Mesothelial cell of epicardium (in vitro differentiated cells): Measurements from ENCODE around the gene FAM186B. TPM values are rescaled to one million over a fixed set of nuclear protein-coding genes. Genes with fewer than 3 reads are reported as not detected.

ENCODE experiments used
- DNase-seq, 2 experiments: peaks; one replicate each; pipeline ENCODE4 v3.0.0; 2021; ENCODE audit warnings: low spot score in 2 of 2; ENCODE audit not compliant: unreplicated experiment in 2 of 2
- H3K27ac Mint-ChIP-seq: 2 replicates; pipeline ENCODE4 v1.8.0; 2021; ENCODE audit warnings: mixed read lengths
- H3K27me3 Mint-ChIP-seq: 2 replicates; pipeline ENCODE4 v1.8.0; 2021; ENCODE audit warnings: low read depth, mixed read lengths
- H3K36me3 Mint-ChIP-seq: 2 replicates; pipeline ENCODE4 v1.8.0; 2021; ENCODE audit warnings: mixed read lengths
- H3K4me1 Mint-ChIP-seq: 2 replicates; pipeline ENCODE4 v1.8.0; 2021; ENCODE audit warnings: mixed read lengths
- H3K4me3 Mint-ChIP-seq: 2 replicates; pipeline ENCODE4 v1.8.0; 2021; ENCODE audit warnings: mild to moderate bottlenecking, moderate library complexity, mixed read lengths
- H3K9me3 Mint-ChIP-seq: 2 replicates; pipeline ENCODE4 v1.8.0; 2021; ENCODE audit warnings: mixed read lengths
- CTCF ChIP-seq: fragments of 200-600 bp; sonication (generic); IDR thresholded peaks from one replicate; pipeline ENCODE4 v1.5.0; 2021; ENCODE audit warnings: antibody characterized with exemption; ENCODE audit not compliant: unreplicated experiment
- total RNA-seq: library from RNA; stranded (reverse); gene quantifications from 3 replicates; pipeline ENCODE4 v1.2.1, GENCODE V29; 2021

Gene FAM186B
- total RNA-seq, 1 donor from 2014 or later, result 0.40 TPM

- no peak overlapping the region for H3K27ac Mint-ChIP-seq
These were observed 46.9 kb downstream of the FAM186B start for GRCh38 chr12:49558526-49558925.

DNA sequence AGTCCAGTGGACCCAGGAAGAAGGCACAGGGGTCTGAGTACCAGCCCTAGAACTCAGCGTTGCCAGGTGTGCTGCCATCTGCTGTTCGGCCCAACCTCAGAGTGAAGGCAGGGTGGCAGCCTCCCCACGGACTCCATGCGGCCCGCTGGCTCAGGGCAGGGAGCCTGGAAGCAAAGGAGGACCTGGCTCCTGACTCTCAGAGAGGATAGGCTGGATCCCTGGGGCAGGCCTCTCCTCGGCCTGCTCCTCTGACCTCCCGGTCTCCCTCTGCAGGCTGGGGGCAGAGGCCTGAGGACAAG, 47.6 kb downstream of the FAM186B start:
- peaks cover 28% of the 10 kb centered on the region for H3K36me3 Mint-ChIP-seq
- no peaks in the 10 kb centered on the region for H3K9me3 Mint-ChIP-seq
- no peaks in the 10 kb centered on the region for H3K27me3 Mint-ChIP-seq
- H3K4me1 Mint-ChIP-seq, result no peaks in the 10 kb centered on the region
- DNase-seq, result no peak
- no peak for TF ChIP-seq CTCF
- no peak overlapping the region for H3K4me3 Mint-ChIP-seq
- no peak overlapping the region for H3K27ac Mint-ChIP-seq

More at GRCh38 chr12:49558526-49558925, 46.9 kb downstream of the FAM186B start:
- Mint-ChIP-seq H3K27me3 (no peaks in the 10 kb centered on the region), H3K4me3 (no peak overlapping the region), H3K9me3 (no peaks in the 10 kb centered on the region), H3K4me1 (no peaks in the 10 kb centered on the region), H3K36me3 (peaks cover 28% of the 10 kb centered on the region)
- TF ChIP-seq CTCF, result no peak
- no peak for DNase-seq

DNA sequence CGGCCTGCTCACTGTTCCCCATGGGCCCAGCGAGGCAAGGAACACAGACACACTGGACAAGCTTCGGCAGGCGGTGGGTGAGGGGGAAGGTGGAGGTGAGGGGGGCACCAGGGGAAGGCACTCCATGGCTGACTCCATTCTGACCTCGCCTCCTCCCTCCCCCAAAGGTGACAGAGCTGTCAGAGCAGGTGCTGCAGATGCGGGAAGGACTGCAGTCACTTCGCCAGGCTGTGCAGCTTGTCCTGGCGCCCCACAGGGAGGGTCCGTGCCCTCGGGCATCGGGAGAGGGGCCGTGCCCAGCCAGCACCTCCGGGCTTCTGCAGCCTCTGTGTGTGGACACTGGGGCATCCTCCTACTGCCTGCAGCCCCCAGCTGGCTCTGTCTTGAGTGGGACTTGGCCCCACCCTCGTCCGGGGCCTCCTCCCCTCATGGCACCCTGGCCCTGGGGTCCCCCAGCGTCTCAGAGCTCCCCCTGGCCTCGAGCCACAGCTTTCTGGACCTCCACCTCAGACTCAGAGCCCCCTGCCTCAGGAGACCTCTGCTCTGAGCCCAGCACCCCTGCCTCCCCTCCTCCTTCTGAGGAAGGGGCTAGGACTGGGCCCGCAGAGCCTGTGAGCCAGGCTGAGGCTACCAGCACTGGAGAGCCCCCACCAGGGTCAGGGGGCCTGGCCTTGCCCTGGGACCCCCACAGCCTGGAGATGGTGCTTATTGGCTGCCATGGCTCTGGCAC, 48.1 kb downstream of the FAM186B start:
- Mint-ChIP-seq H3K4me3 (no peak overlapping the region), H3K27ac (no peak overlapping the region), H3K27me3 (no peaks in the 10 kb centered on the region), H3K9me3 (no peaks in the 10 kb centered on the region), H3K36me3 (peaks cover 25% of the 10 kb centered on the region), H3K4me1 (no peaks in the 10 kb centered on the region)
- TF ChIP-seq CTCF, result no peak
- no peak for DNase-seq

DNA sequence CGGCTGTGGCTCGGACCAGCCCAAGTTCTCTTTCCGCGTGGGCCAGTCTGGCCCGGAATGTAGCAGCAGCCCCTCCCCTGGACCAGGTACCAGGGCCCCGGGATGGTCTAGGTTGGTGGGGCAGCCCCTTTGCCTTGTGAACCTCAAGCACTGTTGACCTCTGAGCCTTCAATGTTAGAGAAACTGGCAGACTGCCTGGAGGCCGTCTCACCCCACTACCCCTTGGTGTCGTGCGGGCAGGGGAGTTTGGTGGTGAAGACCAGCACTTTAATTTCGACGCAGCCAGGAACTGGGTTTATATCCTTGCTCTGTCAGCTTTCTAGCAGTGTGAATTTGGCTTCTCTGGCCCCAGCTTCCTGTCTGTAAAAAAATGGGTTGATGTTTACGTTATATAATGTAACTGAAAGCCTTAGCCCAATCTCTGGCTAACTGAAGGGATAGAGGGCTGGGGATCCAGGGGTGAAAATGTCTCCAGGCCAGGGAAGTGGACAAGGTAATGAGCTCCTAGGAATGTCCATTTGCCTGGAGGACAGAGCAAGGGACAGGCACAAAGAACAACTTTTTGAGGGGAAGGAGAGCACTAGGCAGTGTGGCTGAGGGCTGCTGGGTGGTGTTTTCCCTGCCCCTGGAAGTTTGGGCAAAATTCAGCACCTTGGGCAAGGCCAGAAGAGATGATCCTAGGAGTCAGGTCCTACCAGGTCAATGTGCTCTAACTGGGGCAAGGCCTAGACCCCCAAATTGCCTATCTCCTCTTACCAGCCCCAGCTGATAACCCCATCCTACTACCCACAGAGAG, 48.9 kb downstream of the FAM186B start:
- no peak for TF ChIP-seq CTCF

DNA sequence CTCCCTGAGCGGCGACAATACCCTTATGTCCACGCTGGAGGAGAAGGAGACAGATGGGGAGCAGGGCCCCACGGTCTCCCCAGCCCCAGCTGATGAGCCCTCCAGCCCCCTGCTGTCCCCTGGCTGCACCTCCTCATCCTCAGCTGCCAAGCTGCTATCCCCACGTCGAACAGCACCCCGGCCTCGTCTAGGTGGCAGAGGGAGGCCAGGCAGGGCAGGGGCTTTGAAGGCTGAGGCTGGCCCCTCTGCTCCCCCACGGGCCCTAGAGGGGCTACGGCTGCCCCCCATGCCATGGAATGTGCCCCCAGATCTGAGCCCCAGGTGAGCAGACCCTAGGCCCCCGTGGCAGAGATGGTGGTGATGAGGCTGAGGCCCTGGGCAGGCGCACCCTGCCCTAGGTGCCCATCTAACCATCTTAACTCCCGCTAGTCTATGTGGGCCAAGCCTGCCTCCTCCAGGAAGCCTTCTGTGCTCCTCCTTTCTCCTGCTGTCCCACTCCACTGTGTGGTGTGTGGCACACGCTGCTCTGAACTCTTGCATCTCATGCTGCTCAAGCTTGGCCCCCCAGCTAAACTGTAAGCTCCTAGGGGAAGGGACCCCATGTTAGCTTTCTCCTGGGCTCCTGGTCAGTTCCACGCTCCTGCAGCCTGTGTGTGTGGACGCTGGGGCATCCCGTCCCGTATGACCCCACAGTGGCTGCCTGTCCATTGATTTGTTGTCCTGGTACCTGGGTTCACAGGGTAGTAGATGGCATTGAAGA, 49.6 kb downstream of the FAM186B start:
- H3K4me1 Mint-ChIP-seq, result no peaks in the 10 kb centered on the region
- no peak overlapping the region for H3K27ac Mint-ChIP-seq
- no peaks in the 10 kb centered on the region for H3K9me3 Mint-ChIP-seq
- no peak for DNase-seq
- TF ChIP-seq CTCF, result no peak
- H3K36me3 Mint-ChIP-seq, result peaks cover 17% of the 10 kb centered on the region
- H3K27me3 Mint-ChIP-seq, result peaks cover 3% of the 10 kb centered on the region
- no peak overlapping the region for H3K4me3 Mint-ChIP-seq

More for the DNA sequence above, 48.9 kb downstream of the FAM186B start:
- Mint-ChIP-seq H3K27me3 (peaks cover 2% of the 10 kb centered on the region), H3K9me3 (no peaks in the 10 kb centered on the region), H3K27ac (no peak overlapping the region), H3K4me3 (no peak overlapping the region), H3K4me1 (no peaks in the 10 kb centered on the region), H3K36me3 (peaks cover 19% of the 10 kb centered on the region)
- DNase-seq, result no peak
